Astrocyte (in vitro differentiated cells and primary cell): ENCODE results near the gene AMDHD2.
"Not testable (repeated sequence)": the region's sequence is repeated elsewhere in the genome, so short reads cannot be mapped to it uniquely, and the experiment has no call there.

Experiments
- EZH2 ChIP-seq: IDR thresholded peaks from 2 replicates; pipeline ENCODE4 v1.6.1; 2012; ENCODE audit warnings: mild to moderate bottlenecking, low read length, inconsistent platforms; ENCODE audit not compliant: insufficient read depth
- TF ChIP-seq, protein P1 (sequence below): IDR thresholded peaks from 2 replicates; pipeline ENCODE4 v1.5.1; 2011; ENCODE audit warnings: low read depth, mild to moderate bottlenecking, inconsistent platforms, low read length, moderate library complexity; ENCODE audit not compliant: insufficient read depth

DNA sequence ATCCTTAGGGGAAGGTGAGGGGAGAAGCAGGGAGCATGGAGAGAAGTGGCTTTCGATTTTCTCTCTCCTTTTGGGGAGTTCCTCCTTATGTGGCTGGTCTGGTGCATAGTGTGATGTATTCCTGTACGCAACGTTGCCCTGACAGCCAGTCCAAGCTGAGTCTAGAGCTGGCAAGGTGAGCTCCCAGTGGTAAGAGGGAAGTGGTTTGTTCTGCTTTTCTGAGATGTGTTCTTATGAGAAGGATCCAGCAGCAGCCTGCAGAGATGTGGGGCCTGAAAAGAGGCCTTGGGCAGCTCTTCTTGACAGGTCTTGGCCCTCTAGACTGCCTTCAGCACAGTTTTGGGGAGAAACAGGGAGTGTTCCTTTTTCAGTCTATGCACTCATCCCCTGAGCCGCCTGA lies 20.7 kb downstream of the AMDHD2 start:
- TF ChIP-seq EZH2: not testable (repeated sequence)
- TF ChIP-seq, protein P1, sequence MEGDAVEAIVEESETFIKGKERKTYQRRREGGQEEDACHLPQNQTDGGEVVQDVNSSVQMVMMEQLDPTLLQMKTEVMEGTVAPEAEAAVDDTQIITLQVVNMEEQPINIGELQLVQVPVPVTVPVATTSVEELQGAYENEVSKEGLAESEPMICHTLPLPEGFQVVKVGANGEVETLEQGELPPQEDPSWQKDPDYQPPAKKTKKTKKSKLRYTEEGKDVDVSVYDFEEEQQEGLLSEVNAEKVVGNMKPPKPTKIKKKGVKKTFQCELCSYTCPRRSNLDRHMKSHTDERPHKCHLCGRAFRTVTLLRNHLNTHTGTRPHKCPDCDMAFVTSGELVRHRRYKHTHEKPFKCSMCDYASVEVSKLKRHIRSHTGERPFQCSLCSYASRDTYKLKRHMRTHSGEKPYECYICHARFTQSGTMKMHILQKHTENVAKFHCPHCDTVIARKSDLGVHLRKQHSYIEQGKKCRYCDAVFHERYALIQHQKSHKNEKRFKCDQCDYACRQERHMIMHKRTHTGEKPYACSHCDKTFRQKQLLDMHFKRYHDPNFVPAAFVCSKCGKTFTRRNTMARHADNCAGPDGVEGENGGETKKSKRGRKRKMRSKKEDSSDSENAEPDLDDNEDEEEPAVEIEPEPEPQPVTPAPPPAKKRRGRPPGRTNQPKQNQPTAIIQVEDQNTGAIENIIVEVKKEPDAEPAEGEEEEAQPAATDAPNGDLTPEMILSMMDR: not testable (repeated sequence)
